Measurements from ENCODE around the gene TMEM63A.

DNA sequence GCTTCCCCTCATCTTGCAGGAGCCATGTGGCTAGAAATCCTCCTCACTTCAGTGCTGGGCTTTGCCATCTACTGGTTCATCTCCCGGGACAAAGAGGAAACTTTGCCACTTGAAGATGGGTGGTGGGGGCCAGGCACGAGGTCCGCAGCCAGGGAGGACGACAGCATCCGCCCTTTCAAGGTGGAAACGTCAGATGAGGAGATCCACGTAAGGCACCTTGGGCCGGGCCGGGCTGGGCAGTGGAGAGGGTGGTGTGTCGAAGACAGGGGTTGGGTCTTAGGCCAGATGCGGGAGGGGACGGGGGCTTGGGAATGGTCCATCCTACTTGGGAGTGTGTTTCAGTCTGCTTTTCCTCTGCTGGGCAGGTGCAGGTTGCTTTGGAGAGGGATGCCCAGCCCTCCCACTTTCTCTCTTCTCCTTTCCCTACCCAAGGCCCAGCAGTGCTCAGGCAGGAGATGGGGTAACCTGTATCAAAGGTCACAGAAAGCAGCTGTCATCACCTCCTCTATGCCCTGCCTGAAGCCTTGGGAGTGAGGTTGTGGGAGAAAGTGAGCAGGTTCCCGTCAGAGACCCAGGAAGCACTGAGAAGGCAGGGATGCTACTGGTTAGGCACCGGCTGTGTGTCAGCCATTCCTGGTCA, 53.4 kb downstream of the TMEM63A start:
- TF ChIP-seq, protein P1, sequence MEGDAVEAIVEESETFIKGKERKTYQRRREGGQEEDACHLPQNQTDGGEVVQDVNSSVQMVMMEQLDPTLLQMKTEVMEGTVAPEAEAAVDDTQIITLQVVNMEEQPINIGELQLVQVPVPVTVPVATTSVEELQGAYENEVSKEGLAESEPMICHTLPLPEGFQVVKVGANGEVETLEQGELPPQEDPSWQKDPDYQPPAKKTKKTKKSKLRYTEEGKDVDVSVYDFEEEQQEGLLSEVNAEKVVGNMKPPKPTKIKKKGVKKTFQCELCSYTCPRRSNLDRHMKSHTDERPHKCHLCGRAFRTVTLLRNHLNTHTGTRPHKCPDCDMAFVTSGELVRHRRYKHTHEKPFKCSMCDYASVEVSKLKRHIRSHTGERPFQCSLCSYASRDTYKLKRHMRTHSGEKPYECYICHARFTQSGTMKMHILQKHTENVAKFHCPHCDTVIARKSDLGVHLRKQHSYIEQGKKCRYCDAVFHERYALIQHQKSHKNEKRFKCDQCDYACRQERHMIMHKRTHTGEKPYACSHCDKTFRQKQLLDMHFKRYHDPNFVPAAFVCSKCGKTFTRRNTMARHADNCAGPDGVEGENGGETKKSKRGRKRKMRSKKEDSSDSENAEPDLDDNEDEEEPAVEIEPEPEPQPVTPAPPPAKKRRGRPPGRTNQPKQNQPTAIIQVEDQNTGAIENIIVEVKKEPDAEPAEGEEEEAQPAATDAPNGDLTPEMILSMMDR (IDR thresholded peaks at IDR 0.05; ENCODE audit: low read depth, low read length, poor library complexity, severe bottlenecking): no peak
- no peak for TF ChIP-seq EZH2phosphoT487 (IDR thresholded peaks at IDR 0.05; ENCODE audit: borderline replicate concordance, low read length)

Measured in DOHH2 (cell line).